ENCODE measurements around the gene PDK4. TPM values are rescaled to one million over a fixed set of nuclear protein-coding genes. Genes with fewer than 3 reads are reported as not detected.

Gene PDK4
- total and polyA plus RNA-seq, 2 of the 13 experiments (the other 11 are each of a cell fraction or from before 2014, with no cell fraction given) = 0.04 TPM; not detected in 1

DNA sequence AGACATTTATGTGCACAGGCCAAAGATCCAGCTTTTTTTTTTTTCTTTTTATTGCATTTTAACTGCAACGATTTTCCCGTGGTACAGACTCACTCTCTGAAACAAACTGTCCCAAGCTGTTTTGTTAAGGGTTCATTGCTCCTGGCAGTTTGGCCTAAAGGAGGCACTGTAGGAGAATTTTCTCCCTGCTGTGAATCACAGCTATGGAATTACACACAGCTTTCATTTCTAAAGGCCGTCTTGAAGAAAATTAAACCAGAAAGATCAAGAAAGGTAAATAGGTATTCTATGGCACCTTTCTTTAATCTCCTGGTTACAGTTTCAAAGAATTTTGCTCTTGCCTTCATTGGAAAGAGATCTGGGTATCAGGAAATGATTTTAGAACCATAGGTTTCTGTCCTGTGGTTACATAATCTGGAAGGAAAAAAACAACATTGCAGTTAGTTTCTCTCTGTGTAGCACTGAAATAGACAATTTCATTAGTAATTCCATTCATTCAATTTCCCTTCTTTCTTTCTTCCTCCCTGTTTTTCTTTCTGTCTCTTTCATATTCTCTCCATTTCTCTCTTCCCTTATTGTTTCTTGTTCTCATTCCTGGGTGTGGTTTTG, 51.2 kb downstream of the PDK4 start:
- WGBS (ENCODE audit: low lambda C conversion rate) = 2% methylated on average over 3 of the region's 3 CpGs
- TF ChIP-seq RAD21 (CRISPR knock-in tag; IDR thresholded peaks at IDR 0.05) = peak; percentile 29; the same call in 1 of the 2 replicates
- no peak for TF ChIP-seq SIN3B (IDR thresholded peaks at IDR 0.05; ENCODE audit: low read length)
- TF ChIP-seq HDAC6 (IDR thresholded peaks at IDR 0.05; ENCODE audit: low read depth, low read length) = no peak
- no peak for TF ChIP-seq ZNF12 (CRISPR knock-in tag; IDR thresholded peaks at IDR 0.05)
- TF ChIP-seq ARID2 (CRISPR knock-in tag; IDR thresholded peaks at IDR 0.05; ENCODE audit: borderline replicate concordance) = no peak
- TF ChIP-seq ARNT2 (CRISPR knock-in tag; IDR thresholded peaks at IDR 0.05; ENCODE audit: low read depth) = no peak
- TF ChIP-seq RFXAP (CRISPR knock-in tag; IDR thresholded peaks at IDR 0.05; ENCODE audit: borderline replicate concordance) = no peak
- TF ChIP-seq PCBP1 (IDR thresholded peaks at IDR 0.05; ENCODE audit: borderline replicate concordance, low read depth, low read length) = no peak
- TF ChIP-seq, protein P1, sequence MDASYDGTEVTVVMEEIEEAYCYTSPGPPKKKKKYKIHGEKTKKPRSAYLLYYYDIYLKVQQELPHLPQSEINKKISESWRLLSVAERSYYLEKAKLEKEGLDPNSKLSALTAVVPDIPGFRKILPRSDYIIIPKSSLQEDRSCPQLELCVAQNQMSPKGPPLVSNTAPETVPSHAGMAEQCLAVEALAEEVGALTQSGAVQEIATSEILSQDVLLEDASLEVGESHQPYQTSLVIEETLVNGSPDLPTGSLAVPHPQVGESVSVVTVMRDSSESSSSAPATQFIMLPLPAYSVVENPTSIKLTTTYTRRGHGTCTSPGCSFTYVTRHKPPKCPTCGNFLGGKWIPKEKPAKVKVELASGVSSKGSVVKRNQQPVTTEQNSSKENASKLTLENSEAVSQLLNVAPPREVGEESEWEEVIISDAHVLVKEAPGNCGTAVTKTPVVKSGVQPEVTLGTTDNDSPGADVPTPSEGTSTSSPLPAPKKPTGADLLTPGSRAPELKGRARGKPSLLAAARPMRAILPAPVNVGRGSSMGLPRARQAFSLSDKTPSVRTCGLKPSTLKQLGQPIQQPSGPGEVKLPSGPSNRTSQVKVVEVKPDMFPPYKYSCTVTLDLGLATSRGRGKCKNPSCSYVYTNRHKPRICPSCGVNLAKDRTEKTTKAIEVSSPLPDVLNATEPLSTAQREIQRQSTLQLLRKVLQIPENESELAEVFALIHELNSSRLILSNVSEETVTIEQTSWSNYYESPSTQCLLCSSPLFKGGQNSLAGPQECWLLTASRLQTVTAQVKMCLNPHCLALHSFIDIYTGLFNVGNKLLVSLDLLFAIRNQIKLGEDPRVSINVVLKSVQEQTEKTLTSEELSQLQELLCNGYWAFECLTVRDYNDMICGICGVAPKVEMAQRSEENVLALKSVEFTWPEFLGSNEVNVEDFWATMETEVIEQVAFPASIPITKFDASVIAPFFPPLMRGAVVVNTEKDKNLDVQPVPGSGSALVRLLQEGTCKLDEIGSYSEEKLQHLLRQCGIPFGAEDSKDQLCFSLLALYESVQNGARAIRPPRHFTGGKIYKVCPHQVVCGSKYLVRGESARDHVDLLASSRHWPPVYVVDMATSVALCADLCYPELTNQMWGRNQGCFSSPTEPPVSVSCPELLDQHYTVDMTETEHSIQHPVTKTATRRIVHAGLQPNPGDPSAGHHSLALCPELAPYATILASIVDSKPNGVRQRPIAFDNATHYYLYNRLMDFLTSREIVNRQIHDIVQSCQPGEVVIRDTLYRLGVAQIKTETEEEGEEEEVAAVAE (CRISPR knock-in tag; IDR thresholded peaks at IDR 0.05; ENCODE audit: borderline replicate concordance) = no peak
- TF ChIP-seq, protein P2, sequence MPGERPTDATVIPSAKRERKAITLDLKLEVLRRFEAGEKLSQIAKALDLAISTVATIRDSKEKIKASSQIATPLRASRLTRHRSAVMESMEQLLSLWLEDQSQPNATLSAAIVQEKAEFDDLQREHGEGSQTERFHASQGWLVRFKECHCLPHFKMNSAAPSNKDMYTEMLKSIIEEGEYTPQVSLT (CRISPR knock-in tag; IDR thresholded peaks at IDR 0.05; ENCODE audit: borderline replicate concordance, low read depth) = no peak
- no peak for TF ChIP-seq ZNF772 (CRISPR knock-in tag; IDR thresholded peaks at IDR 0.05)
- TF ChIP-seq SAFB2 (CRISPR knock-in tag; IDR thresholded peaks at IDR 0.05; ENCODE audit: borderline replicate concordance, low read depth) = no peak
- TF ChIP-seq FOSL2 (CRISPR knock-in tag; IDR thresholded peaks at IDR 0.05) = peak; percentile 86
- no peak for TF ChIP-seq IKZF1 (IDR thresholded peaks at IDR 0.05)
- no peak for TF ChIP-seq NFIB (CRISPR knock-in tag; IDR thresholded peaks at IDR 0.05; ENCODE audit: borderline replicate concordance)
- TF ChIP-seq PHB2 (IDR thresholded peaks at IDR 0.05; ENCODE audit: partially characterized antibody) = no peak
- TF ChIP-seq, protein P3, sequence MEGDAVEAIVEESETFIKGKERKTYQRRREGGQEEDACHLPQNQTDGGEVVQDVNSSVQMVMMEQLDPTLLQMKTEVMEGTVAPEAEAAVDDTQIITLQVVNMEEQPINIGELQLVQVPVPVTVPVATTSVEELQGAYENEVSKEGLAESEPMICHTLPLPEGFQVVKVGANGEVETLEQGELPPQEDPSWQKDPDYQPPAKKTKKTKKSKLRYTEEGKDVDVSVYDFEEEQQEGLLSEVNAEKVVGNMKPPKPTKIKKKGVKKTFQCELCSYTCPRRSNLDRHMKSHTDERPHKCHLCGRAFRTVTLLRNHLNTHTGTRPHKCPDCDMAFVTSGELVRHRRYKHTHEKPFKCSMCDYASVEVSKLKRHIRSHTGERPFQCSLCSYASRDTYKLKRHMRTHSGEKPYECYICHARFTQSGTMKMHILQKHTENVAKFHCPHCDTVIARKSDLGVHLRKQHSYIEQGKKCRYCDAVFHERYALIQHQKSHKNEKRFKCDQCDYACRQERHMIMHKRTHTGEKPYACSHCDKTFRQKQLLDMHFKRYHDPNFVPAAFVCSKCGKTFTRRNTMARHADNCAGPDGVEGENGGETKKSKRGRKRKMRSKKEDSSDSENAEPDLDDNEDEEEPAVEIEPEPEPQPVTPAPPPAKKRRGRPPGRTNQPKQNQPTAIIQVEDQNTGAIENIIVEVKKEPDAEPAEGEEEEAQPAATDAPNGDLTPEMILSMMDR (CRISPR knock-in tag; IDR thresholded peaks at IDR 0.05) = peak; percentile 67
- TF ChIP-seq SRF (IDR thresholded peaks at IDR 0.05; ENCODE audit: low read depth, low read length) = no peak
- no peak for TF ChIP-seq HMG20A (CRISPR knock-in tag; IDR thresholded peaks at IDR 0.05; ENCODE audit: borderline replicate concordance)
- TF ChIP-seq YY1 (IDR thresholded peaks at IDR 0.05; ENCODE audit: insufficient read depth, insufficient replicate concordance, low read depth, low read length) = no peak

More for the DNA sequence above, 51.2 kb downstream of the PDK4 start:
- H3K36me3 ChIP-seq (replicated peaks in 1 of 2; ENCODE audit: control insufficient read depth in 1 of 2, insufficient read depth in 2 of 2, low read length in 2 of 2) = no peaks in the 10 kb centered on the region
- BruUV-seq (replicated peaks) = no TSS peak
- POLR2A ChIA-PET = no interaction called here
- ATAC-seq (peak; percentile 85), FAIRE-seq (peak; percentile 66), DNase-seq (ENCODE audit: low spot score) (peak; percentile 24)
- in situ Hi-C loops (cut with HindIII; ENCODE audit: extremely low pct_ligation_motif_present, low pct_unique_long_range_greater_than_20kb) = loop anchor here (25.0 kb wide), 1 partner anchor 317 kb away; no protein-coding TSS in a partner anchor
- CTCF ChIA-PET (ENCODE audit: low intra/inter-chr PET ratio, low total read pairs) = interaction anchor here (0.9 to 1.8 kb wide), 3 partner anchors 139 to 143 kb away, joined by 3 to 12 read pairs (median 5); no protein-coding TSS in a partner anchor
- no peaks in the 10 kb centered on the region for H3K79me2 ChIP-seq (ENCODE audit: insufficient read depth, low read length)
- H4K20me1 ChIP-seq (ENCODE audit: insufficient read depth, low read length) = no peaks in the 10 kb centered on the region
- intact Hi-C loops (cut with micrococcal nuclease; ENCODE audit: unreplicated experiment) = loop anchor here (1.0 kb wide), 1 partner anchor 139 kb away; no protein-coding TSS in a partner anchor
- no peak overlapping the region for H3K4me3 ChIP-seq (replicated peaks in 1 of 3; ENCODE audit: insufficient read depth in 1 of 3, low read depth in 2 of 3, low read length in 3 of 3)
- no peak overlapping the region for H3K27ac ChIP-seq (ENCODE audit: extremely low read length, insufficient read depth, low read length)
- no peaks in the 10 kb centered on the region for H3K27me3 ChIP-seq (ENCODE audit: control insufficient read depth in 1 of 2, insufficient read depth in 2 of 2, low read length in 2 of 2)
- peak overlapping the region; percentile 41 for H3K4me2 ChIP-seq (ENCODE audit: low read depth, low read length)
- H3K4me1 ChIP-seq (ENCODE audit: insufficient read depth, low read length) = peaks cover 5% of the 10 kb centered on the region; the same call in 1 of the 2 replicates
- H3K9ac ChIP-seq (ENCODE audit: insufficient read depth, low read depth, low read length) = no peak overlapping the region
- H2AFZ ChIP-seq (ENCODE audit: low read length) = no peak overlapping the region
- no peaks in the 10 kb centered on the region for H3K9me3 ChIP-seq (ENCODE audit: low read length)
